Thymus (tissue), 11 donors: Measurements from ENCODE around the gene CDT1. TPM values are rescaled to one million over a fixed set of nuclear protein-coding genes. Genes with fewer than 3 reads are reported as not detected.

Experiments used
- DNase-seq, 9 donors: peaks; one replicate each; pipeline ENCODE4 v3.0.0-alpha.2; 2013; ENCODE audit warnings: low spot score in 9 of 9, low read depth in 6 of 9, missing footprints in 1 of 9
- H3K27ac ChIP-seq, 2 donors: one replicate each; pipeline ENCODE4 v1.5.1; 2013; ENCODE audit warnings: control low read depth in 1 of 2, low read depth in 1 of 2, low read length in 1 of 2, mild to moderate bottlenecking in 1 of 2, moderate library complexity in 1 of 2
- H3K27me3 ChIP-seq, 2 donors: one replicate each; pipeline ENCODE4 v1.5.1; 2013; ENCODE audit warnings: low read length in 1 of 2; ENCODE audit not compliant: control insufficient read depth in 2 of 2, insufficient read depth in 1 of 2
- H3K36me3 ChIP-seq, 2 donors: one replicate each; pipeline ENCODE4 v1.5.1; 2013; ENCODE audit warnings: low read length in 1 of 2, mild to moderate bottlenecking in 1 of 2, moderate library complexity in 1 of 2; ENCODE audit not compliant: control insufficient read depth in 2 of 2, insufficient read depth in 2 of 2
- H3K4me1 ChIP-seq, 2 donors: one replicate each; pipeline ENCODE4 v1.5.1; 2013; ENCODE audit warnings: low read length in 2 of 2; ENCODE audit not compliant: control insufficient read depth in 2 of 2, insufficient read depth in 2 of 2
- H3K4me3 ChIP-seq, 2 donors: one replicate each; pipeline ENCODE4 v1.5.1; 2013; ENCODE audit warnings: low read length in 2 of 2, control low read depth in 1 of 2, mild to moderate bottlenecking in 1 of 2
- H3K9me3 ChIP-seq, 2 donors: one replicate each; pipeline ENCODE4 v1.5.1; 2013; ENCODE audit warnings: low read length in 1 of 2, mild to moderate bottlenecking in 1 of 2; ENCODE audit not compliant: control insufficient read depth in 2 of 2, insufficient read depth in 1 of 2
- WGBS: extraction: QIAGEN DNeasy Blood & Tissue Kit; methylation state at CpG from one replicate; pipeline ENCODE4 v1.1.7; 2013; 5-methylcytosine and 5-hydroxymethylcytosine counted together
- polyA plus RNA-seq: library from polyadenylated mRNA; stranded (reverse); fragments of 200-250 nt; gene quantifications from one replicate; pipeline ENCODE4 v1.2.3, GENCODE V29; 2013
- total RNA-seq: library from RNA; stranded (reverse); fragments of 120-200 nt; gene quantifications from one replicate; pipeline ENCODE4 v1.2.4, GENCODE V29; 2013
- donor health status: healthy.

CDT1 gene
- total and polyA plus RNA-seq, 2 donors = 1.4 to 11.7 TPM

GRCh38 chr16:88764080-88764479, 39.5 kb upstream of the CDT1 start:
- H3K4me3 ChIP-seq = no peak overlapping the region
- no peaks in the 10 kb centered on the region for H3K9me3 ChIP-seq
- H3K27me3 ChIP-seq = no peaks in the 10 kb centered on the region
- peaks cover 9 to 15% of the 10 kb centered on the region in 2 donors for H3K36me3 ChIP-seq
- 98% methylated on average over 19 of the region's 19 CpGs for WGBS
- no peak for DNase-seq
- H3K27ac ChIP-seq = no peak overlapping the region
- H3K4me1 ChIP-seq = peaks cover 0 to 30% of the 10 kb centered on the region in 2 donors

- no peak for DNase-seq
- no peaks in the 10 kb centered on the region for H3K9me3 ChIP-seq
- H3K4me3 ChIP-seq = no peak overlapping the region
- peaks cover 9 to 15% of the 10 kb centered on the region in 2 donors for H3K36me3 ChIP-seq
- WGBS = 93% methylated on average over 9 of the region's 9 CpGs
- no peaks in the 10 kb centered on the region for H3K27me3 ChIP-seq
- peaks cover 4 to 29% of the 10 kb centered on the region in 2 donors for H3K4me1 ChIP-seq
- H3K27ac ChIP-seq = peak overlapping the region in 1 of 2 donors; percentile 18
Observed at GRCh38 chr16:88764913-88765349, 38.7 kb upstream of the CDT1 start.

- H3K4me3 ChIP-seq = no peak overlapping the region
- H3K4me1 ChIP-seq = peaks cover 21 to 48% of the 10 kb centered on the region in 2 donors
- no peak overlapping the region for H3K27ac ChIP-seq
Observed at GRCh38 chr16:88766975-88767374, 36.6 kb upstream of the CDT1 start.

DNA sequence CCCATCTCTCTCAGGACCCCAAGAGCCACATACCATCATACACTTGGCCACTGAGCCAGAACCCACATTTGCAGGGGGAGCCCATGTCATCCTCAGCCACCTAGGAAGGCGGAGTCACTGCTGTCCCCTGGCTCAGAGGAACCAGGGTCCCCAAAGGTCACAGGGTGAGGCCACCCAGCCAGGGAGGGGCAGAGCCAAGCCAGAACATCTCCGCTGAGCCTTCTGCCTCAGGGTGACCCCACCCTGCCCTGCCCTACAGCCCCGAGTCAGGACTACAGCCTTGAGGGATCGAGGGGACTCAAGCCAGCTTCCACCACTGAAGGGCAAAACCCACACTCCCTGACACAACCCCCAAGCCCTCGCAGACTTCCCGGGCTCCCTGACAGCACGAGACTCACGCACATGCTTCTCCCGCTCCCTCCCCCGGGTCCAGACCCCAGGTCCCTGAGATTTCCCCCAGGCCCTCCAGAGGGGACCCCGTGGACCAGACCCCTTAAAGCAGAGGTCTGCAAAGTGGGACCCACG, 36.0 kb upstream of the CDT1 start:
- H3K9me3 ChIP-seq = no peaks in the 10 kb centered on the region
- peaks cover 9 to 15% of the 10 kb centered on the region in 2 donors for H3K36me3 ChIP-seq
- peaks cover 23 to 55% of the 10 kb centered on the region in 2 donors for H3K4me1 ChIP-seq
- H3K4me3 ChIP-seq = no peak overlapping the region
- no peaks in the 10 kb centered on the region for H3K27me3 ChIP-seq
- H3K27ac ChIP-seq = no peak overlapping the region
- 94% methylated on average over 12 of the region's 12 CpGs for WGBS
- no peak for DNase-seq

More at GRCh38 chr16:88766975-88767374, 36.6 kb upstream of the CDT1 start:
- H3K27me3 ChIP-seq = no peaks in the 10 kb centered on the region
- WGBS = 97% methylated on average over 11 of the region's 11 CpGs
- no peak for DNase-seq
- peaks cover 9 to 15% of the 10 kb centered on the region in 2 donors for H3K36me3 ChIP-seq
- H3K9me3 ChIP-seq = no peaks in the 10 kb centered on the region

- H3K4me3 ChIP-seq = no peak overlapping the region
- no peak overlapping the region for H3K27ac ChIP-seq
- WGBS = 92% methylated on average over 24 of the region's 24 CpGs
- no peaks in the 10 kb centered on the region for H3K27me3 ChIP-seq
- H3K4me1 ChIP-seq = peaks cover 23 to 61% of the 10 kb centered on the region in 2 donors
- H3K36me3 ChIP-seq = peaks cover 9 to 12% of the 10 kb centered on the region in 2 donors
- no peak for DNase-seq
- no peaks in the 10 kb centered on the region for H3K9me3 ChIP-seq
Observed at GRCh38 chr16:88768071-88768783, 35.4 kb upstream of the CDT1 start.

DNA sequence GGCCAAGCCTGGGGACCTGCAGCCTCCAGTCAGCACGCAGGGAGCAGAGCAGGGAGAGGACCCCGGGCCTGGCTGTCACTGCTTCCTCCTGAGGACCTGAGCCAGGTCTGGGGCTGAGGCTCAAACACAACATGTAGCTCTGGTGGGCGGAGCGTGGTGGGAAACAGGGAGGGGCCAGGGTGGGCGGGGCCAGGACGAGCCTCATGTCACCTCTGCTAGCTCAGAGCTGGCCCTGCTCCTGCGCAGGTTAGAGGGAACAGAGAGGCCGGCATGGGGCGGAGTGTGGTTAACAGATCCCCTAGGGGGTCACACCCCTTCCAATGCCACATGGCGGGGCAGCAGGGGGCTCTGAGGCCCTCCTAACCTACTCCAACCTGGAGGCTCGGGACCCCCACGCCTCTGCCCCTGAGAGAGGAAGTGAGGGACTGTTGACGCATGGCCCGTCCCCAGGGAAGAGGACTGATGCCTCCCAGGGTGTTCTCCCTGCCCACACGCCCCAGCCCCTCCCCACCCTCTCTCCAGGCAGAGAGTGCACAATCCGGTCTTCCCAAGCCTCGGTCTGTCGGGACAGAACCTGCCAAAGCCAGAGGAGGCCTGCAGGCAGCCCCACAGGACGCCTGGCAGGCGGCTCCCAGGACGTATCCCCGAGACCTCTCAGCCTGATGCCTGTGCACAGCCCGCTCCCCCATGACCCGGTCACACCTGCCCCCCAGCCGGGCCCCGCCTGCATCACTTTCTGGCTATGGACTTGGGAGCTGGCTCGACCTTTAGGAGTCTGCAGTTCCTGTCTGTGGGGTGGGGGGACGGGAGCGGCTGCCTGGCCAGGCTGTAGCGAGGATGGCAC, 33.8 kb upstream of the CDT1 start:
- Histone ChIP-seq H3K27ac (no peak overlapping the region), H3K4me3 (no peak overlapping the region), H3K4me1 (peaks cover 23 to 68% of the 10 kb centered on the region in 2 donors), H3K9me3 (no peaks in the 10 kb centered on the region), H3K36me3 (peaks cover 4 to 7% of the 10 kb centered on the region in 2 donors), H3K27me3 (no peaks in the 10 kb centered on the region)
- peak in 2 of 9 donors; percentile 65 to 75 for DNase-seq
- 83% methylated on average over 30 of the region's 30 CpGs for WGBS

- H3K4me3 ChIP-seq = peak overlapping the region in 1 of 2 donors; percentile 30
- no peaks in the 10 kb centered on the region for H3K27me3 ChIP-seq
- no peaks in the 10 kb centered on the region for H3K9me3 ChIP-seq
- peaks cover 23 to 68% of the 10 kb centered on the region in 2 donors for H3K4me1 ChIP-seq
- peak overlapping the region; percentile 20 to 46 for H3K27ac ChIP-seq
- DNase-seq = peak in 2 of 9 donors; percentile 68 to 80
- 40% methylated on average over 41 of the region's 41 CpGs for WGBS
- H3K36me3 ChIP-seq = peaks cover 6 to 7% of the 10 kb centered on the region in 2 donors
Observed at GRCh38 chr16:88770461-88771293, 32.9 kb upstream of the CDT1 start.

- Histone ChIP-seq H3K36me3 (peaks cover 1 to 6% of the 10 kb centered on the region in 2 donors), H3K9me3 (no peaks in the 10 kb centered on the region), H3K4me3 (peak overlapping the region in 1 of 2 donors; percentile 30), H3K4me1 (peaks cover 23 to 65% of the 10 kb centered on the region in 2 donors), H3K27me3 (no peaks in the 10 kb centered on the region), H3K27ac (peak overlapping the region; percentile 20 to 46)
- WGBS = 69% methylated on average over 19 of the region's 19 CpGs
- no peak for DNase-seq
Observed at GRCh38 chr16:88771294-88771772, 32.3 kb upstream of the CDT1 start.
